HG03097 (cell line): ENCODE data around the gene TRAF2.

ENCODE experiments used
- ATAC-seq: cut with Tn5 transposase; IDR thresholded peaks from one replicate; pipeline ENCODE4 v1.9.1; 2021; ENCODE audit not compliant: unreplicated experiment, low FRiP score

The TRAF2 gene

DNA sequence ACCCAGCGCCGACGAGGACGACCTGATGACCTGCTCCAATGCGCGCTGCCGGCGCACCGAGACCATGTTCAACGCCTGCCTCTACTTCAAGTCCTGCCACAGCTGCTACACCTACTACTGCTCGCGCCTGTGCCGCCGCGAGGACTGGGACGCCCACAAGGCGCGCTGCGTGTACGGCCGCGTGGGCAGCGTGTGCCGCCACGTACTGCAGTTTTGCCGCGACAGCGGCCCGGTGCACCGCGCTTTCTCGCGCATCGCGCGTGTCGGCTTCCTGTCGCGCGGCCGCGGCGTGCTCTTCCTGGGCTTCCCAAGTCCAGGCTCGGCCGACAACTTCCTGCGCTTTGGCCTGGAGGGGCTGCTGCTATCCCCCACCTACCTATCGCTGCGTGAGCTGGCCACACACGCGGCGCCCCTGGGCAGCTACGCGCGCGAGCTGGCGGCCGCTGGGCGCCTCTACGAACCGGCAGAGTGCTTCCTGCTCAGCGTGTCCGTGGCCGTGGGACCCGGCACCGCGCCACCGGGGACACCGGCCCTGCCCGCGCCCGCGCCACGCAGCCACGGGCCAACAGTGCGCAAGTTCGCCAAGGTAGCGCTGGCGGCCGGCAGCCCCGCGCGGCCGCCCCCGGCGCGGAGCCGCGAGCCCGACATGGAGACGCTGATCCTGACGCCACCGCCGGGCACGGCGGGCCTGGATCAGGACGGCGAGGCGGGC lies 39.8 kb upstream of the TRAF2 start:
- no peak for ATAC-seq

DNA sequence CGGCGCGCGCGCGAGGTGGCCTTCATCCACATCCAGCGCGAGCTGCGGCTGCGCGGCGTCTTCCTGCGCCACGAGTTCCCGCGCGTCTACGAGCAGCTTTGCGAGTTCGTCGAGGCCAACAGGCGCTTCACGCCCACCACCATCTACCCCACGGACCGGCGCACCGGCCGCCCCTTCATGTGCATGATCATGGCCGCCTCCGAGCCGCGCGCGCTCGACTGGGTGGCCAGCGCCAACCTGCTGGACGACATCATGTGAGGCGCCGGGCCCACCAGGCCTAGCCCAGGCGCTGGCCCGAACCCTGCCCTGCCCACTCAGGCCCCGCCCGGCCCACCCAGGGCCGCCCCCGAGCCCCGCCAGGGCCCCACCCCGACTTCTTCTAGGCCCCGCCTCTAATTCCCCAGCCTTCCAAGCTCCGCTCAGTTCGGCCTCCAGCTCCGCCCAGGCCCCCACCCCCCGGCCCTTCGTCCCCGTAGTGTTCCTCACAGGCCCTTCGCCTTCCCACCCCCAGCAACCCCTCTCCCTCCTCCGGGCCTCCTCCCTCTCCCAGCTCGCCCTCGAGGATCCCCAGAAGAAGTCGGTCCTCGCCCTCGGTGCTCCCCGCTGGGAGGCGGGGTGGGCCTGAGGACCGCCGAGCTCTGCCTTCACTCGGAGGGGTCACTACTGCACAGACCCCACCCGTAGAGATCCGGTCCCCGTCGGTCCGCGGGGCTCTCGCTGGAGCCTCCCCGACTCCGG lies 39.1 kb upstream of the TRAF2 start:
- no peak for ATAC-seq

DNA sequence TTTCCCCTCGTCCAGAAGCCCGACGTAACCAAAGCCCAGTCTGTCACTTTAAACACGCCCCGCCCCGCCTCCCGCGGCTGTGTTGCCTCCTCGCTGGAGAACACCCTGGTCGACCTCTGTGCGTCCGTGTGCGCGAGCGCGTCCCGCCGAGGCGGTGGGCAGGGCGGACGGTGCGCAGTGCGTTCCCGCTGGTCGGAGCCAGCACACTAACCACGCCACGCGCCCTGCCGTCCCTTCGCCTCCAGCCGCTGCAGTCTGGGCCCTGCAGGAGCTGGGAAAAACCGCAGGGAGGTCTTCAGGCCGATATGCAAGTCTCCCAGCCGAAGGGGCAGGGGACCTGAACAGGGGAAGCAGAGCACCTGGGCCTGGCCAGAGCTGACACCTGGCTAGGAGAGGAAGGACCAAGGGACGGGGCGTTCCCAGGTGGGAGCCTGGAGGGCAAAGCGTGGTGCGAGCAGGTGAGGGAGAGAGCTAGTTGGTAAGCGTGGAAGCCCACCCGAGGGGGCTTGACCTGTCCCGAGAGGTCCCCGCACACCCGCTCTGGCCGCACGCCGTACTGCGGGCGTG lies 38.4 kb upstream of the TRAF2 start:
- ATAC-seq, result no peak

DNA sequence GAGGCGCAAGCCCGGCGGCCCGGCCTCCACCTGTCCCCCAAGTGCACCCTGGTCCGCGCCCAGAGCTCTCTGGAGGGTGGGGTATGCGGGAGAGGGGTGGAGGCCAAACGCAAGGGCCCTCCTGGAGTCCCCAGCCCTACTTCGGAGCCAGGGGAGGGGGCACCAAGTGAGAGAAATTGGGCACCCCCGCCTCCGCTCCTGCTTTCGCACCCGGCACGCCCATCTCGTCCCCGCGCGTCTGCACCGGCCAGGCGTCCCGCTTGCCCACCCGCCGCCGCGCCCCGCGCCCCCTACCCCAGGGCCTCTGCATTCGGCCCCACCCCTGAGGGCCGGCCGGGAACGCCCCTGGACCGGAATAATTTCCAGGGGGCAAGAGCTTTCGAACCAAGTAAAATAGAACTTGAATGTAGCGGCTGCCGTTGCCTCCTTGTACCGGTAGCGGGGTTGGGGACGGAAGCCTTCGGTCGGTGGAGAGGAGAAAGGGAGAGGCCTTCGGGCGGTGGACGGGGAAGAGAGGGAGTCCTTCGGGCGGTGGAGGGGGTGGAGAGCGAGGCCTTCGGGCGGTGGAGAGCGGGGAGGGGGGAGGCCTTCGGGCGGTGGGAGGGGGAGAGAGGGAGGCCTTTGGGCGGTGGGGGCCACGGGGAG lies 37.8 kb upstream of the TRAF2 start:
- no peak for ATAC-seq

DNA sequence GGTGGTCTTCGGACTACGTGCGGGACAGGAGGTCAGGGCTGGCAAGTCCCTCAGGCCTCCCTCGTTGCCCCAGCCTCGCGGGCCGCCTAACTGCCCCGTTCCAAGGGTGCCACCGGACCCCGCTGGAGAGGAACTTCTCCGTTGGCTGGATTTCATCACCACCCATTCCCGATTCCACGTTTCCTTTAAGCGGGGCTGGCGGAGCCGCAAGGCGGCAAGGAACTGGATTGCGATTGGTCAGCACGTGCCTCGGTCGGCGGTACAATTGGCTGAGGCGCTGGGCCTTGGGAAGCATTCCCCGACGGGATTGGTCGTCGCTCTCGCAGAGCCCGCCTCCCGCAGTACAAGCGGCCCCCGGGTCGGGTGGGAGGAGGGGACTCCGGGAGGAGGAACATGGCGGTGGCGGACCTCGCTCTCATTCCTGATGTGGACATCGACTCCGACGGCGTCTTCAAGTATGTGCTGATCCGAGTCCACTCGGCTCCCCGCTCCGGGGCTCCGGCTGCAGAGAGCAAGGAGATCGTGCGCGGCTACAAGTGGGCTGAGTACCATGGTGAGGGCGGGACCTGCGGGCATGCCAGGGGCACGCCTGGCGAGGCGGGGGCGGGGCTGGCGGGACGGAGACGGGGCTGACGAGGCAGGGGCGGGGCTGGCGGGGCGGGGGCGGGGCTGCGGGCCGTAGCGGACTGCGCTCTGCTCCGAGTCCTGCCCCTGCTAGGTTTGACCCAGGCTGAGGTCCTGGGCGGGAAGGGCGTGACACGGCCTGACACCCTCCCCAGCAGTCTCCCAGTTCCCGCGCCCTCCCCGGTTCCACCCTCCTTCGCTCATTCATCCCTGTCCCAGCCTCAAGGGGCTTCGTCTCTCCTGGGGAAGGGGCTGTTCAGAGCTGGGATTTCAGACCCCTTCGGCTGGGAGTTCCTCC lies 37.0 kb upstream of the TRAF2 start, which contains the start of gene PHPT1:
Gene PHPT1 (plus strand): TSS at position 372 of the 922 bp plus-strand sequence. CDS start 22 bp downstream, at position 394.
- peak; percentile 78 for ATAC-seq

DNA sequence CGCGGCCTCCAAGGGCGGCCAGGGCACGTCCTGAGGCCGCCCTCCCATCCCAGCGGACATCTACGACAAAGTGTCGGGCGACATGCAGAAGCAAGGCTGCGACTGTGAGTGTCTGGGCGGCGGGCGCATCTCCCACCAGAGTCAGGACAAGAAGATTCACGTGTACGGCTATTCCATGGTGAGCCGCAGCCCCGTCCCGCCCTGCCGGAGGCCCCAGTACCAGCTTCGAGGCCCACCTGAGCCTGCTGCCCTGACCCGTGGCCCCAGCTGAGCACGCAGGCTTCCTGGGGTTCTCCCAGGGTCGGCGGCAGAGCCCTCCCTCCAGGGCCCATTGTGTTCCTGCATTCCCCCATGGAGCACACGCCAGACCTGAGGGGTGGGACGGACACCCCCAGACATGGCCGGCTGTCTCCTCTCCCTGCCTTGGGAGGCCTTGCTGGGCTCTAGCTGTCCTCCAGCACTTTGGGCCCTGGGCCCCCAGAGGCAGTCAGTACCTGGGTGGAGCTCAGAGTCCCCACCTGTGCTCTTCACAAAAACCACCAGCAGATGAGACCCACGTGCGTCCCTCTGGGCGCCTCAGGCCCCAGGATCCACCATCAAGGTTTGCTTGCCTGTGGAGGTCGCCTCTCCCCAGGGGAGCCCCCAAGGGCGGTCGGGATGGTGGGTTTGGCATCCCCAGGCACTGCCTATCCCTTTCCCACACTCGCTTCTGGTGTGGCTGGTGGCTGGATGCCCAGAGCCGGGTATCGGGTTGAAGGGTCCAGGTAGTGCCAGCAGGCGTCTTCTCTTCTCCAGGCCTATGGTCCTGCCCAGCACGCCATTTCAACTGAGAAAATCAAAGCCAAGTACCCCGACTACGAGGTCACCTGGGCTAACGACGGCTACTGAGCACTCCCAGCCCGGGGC lies 36.1 kb upstream of the TRAF2 start:
- no peak for ATAC-seq

DNA sequence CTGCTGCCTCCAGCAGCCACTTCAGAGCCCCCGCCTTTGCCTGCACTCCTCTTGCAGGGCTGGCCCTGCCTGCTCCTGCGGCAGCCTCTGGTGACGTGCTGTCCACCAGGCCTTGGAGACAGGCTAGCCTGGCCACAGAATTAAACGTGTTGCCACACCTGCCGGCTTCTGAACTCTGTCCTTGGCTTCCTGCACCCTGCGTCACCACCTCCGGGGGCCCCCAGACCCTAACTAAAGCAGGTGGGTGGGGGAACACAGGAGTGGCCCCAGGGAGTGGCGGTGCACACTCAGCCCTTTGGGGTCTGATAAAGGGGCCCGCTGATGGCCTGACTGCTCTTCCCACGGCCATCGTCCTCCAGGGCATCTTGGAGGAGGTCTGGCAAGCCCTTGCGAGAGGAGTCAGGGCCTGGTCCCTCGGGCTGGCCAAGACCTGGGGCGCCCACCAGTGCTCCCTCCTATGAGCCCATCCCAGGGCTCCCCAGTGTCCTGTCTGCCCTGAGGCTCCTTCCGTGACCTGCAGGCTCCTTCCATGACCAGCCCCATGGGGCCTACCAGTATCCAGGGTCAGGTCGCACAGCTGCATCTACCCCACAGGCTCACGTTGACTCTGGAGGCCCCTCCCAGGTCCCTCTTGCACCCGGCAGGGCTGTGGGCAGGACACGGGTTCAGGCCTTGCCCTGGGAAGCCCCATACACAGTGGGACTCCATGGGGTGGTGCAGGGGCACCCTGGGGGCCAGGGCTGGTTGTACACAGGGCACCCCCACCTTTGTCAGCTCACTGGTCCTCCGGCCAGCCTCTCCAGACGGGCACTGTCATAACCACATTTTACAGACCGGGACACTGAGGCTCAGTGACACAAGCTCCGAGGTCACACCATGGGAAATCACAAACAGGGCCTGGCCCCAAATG lies 35.2 kb upstream of the TRAF2 start:
- ATAC-seq, result no peak

DNA sequence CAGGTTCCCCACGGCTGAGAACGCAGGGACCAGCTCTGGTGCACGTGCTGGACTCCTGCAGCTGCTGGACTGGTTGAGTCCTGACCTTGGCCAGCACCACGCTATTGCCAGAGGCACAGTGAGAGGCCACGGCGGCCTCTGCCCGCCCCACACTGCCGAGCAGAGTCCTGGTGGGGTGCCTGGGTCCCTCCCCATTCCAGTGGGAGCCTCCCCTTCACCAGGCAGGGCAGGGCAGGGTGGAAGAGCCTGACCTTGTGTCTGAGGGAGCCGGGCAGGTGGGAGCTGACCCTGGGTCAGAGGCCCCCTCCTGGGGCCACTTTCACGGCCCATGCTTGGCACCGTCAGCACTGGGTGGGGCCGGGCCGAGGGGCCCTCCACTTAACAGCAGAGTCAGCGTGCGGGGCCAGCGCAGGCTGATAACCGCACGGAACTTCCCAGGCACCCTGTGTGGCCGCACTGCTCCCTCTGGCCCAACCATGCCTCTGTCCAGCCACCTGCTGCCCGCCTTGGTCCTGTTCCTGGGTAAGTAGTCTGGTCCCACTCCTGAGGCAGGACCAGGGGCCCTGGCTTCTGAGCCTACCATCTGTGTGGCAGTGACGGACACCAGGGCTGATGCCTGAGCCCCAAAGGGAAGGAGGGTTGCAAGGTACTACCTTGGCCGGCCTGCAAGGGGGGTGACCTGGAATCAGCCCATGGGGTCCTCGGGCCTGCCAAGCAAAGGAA lies 34.2 kb upstream of the TRAF2 start, which contains the start of gene MAMDC4:
Gene MAMDC4 (plus strand): TSS at position 406 of the 723 bp plus-strand sequence. CDS start 71 bp downstream, at position 477.
- ATAC-seq, result no peak

DNA sequence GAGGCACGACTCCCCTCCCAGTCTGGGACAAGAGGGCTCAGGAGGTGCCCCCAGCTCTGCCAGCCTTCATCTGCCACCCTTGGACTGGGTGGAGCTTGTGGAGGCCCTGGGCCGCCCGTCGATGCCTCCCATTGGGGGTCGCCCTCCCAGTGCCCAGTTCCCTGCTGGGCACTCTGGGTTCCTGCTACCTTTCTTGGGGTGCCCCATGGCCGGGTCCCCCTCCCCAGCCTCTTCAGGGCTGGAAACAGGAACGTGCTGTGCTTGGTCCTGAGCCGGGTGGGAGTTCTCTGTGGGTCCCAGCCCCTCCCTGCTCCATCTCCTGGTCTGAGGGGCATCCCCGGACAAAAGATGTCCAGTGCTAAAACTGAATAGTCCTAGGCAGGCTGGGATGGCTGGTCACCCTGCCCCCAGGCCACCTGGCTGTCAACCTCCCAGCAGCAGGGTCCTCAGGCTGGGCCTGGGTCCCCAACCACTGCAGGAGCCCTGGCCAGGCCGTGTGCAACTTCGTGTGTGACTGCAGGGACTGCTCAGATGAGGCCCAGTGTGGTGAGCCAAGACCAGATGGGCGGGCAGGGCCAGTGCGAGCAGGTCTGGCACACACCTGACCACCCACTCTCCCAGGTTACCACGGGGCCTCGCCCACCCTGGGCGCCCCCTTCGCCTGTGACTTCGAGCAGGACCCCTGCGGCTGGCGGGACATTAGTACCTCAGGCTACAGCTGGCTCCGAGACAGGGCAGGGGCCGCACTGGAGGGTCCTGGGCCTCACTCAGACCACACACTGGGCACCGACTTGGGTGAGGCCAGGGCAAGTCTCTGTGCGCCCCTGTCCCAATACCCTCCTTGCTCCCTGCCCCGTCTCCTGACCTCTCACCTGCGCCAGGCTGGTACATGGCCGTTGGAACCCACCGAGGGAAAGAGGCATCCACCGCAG lies 33.4 kb upstream of the TRAF2 start:
- no peak for ATAC-seq

DNA sequence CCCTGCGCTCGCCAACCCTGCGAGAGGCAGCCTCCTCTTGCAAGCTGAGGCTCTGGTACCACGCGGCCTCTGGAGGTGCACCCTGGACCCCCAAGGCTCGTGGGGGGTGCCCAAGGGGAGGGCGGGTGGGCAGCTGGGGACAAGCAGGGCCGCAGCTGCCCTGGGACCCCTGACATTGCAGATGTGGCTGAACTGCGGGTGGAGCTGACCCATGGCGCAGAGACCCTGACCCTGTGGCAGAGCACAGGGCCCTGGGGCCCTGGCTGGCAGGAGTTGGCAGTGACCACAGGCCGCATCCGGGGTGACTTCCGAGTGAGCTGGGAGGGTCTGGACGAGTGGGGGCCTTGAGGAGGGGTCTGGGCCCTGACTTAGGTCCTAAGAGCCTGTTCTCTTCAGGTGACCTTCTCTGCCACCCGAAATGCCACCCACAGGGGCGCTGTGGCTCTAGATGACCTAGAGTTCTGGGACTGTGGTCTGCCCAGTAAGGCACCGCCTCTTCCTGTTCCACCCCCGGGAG lies 32.7 kb upstream of the TRAF2 start:
- no peak for ATAC-seq

DNA sequence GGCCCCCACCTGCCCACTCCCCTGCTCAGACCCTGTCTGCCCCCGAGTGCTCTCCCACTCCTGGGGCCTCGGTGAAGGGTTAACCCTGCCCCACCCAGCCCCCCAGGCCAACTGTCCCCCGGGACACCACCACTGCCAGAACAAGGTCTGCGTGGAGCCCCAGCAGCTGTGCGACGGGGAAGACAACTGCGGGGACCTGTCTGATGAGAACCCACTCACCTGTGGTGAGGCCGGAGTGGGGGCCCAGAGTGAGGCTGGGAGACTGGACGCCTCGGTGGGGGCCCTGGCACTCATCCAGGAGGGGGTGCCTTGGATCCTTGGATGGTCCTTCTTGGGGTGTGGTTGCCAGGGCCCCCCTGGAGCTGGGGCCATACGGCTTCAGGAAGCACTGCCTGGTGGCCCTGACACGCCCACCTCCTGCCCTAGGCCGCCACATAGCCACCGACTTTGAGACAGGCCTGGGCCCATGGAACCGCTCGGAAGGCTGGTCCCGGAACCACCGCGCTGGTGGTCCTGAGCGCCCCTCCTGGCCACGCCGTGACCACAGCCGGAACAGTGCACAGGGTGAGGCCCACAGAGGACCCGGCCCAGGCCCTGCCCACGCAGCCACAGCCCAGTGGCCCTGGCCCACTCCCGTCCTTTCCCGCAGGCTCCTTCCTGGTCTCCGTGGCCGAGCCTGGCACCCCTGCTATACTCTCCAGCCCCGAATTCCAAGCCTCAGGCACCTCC lies 32.0 kb upstream of the TRAF2 start:
- no peak for ATAC-seq

DNA sequence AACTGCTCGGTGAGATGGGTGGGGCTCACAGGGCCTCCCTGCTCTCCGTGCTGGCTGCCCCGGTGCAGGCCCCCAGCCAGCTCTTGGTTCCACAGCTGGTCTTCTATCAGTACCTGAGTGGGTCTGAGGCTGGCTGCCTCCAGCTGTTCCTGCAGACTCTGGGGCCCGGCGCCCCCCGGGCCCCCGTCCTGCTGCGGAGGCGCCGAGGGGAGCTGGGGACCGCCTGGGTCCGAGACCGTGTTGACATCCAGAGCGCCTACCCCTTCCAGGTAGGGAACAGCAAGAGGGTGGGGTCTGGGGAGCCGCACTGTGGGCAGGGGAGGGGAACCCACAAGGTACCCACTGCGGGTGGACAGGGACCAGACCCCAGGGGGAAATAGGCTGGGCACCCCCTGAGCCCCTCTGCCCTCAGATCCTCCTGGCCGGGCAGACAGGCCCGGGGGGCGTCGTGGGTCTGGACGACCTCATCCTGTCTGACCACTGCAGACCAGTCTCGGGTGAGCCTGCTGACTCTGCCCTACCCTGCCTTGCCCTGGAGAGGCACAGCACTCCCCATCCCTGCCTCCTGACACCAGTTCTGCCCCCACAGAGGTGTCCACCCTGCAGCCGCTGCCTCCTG lies 31.4 kb upstream of the TRAF2 start:
- ATAC-seq, result no peak

DNA sequence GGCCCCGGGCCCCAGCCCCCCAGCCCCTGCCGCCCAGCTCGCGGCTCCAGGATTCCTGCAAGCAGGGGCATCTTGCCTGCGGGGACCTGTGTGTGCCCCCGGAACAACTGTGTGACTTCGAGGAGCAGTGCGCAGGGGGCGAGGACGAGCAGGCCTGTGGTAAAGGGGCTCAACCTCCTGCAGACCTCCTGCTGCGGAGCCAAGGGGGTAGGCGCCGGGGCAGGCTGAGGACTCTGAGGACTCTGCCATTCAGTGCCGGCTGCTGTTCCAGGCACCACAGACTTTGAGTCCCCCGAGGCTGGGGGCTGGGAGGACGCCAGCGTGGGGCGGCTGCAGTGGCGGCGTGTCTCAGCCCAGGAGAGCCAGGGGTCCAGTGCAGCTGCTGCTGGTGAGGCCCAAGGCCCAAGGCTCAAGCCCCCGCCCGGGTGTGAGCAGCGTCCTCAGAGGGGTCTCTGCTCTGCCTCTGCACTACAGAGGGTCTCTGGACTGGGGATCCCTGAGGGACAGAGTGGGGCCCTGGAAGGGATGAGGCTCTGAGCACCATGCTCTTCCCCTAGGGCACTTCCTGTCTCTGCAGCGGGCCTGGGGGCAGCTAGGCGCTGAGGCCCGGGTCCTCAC lies 30.7 kb upstream of the TRAF2 start:
- ATAC-seq, result no peak

DNA sequence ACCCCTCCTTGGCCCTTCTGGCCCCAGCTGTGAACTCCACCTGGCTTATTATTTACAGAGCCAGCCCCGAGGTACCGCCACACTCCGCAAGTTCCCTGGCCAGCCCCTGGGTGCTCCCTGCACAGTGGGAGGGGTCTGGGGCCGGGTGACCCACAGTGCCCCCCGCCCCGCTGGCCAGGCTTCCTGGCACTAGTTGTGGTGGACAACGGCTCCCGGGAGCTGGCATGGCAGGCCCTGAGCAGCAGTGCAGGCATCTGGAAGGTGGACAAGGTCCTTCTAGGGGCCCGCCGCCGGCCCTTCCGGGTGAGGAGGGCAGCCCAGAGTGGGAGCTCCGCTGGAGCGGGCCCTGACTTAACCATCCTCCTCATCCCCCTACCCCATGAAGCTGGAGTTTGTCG lies 30.2 kb upstream of the TRAF2 start:
- ATAC-seq, result no peak
